ENCODE results near the gene MICU2.

The MICU2 gene

GRCh38 chr13:21522130-21522529 is 81.8 kb downstream of the MICU2 start:
- Histone ChIP-seq H3K4me3 (ENCODE audit: low read depth, low read length) (no peak overlapping the region), H3K27me3 (ENCODE audit: insufficient read depth, low read depth, severe bottlenecking) (no peaks in the 10 kb centered on the region), H3K27ac (no peak overlapping the region), H3K36me3 (no peaks in the 10 kb centered on the region; the same call in 1 of the 2 replicates), H3K9me3 (ENCODE audit: severe bottlenecking) (no peaks in the 10 kb centered on the region)
- no peak for DNase-seq
- TF ChIP-seq CTCF (IDR thresholded peaks at IDR 0.05; ENCODE audit: low read depth, low read length) = no peak

- no peak overlapping the region for H3K4me3 ChIP-seq (ENCODE audit: low read depth, low read length)
- H3K9me3 ChIP-seq (ENCODE audit: severe bottlenecking) = no peaks in the 10 kb centered on the region
- no peak for TF ChIP-seq CTCF (IDR thresholded peaks at IDR 0.05; ENCODE audit: low read depth, low read length)
- no peak for DNase-seq
- no peaks in the 10 kb centered on the region for H3K27me3 ChIP-seq (ENCODE audit: insufficient read depth, low read depth, severe bottlenecking)
- H3K27ac ChIP-seq = no peak overlapping the region
- H3K36me3 ChIP-seq = no peaks in the 10 kb centered on the region; the same call in 1 of the 2 replicates
These were observed 85.3 kb downstream of the MICU2 start for GRCh38 chr13:21518617-21519144.

GRCh38 chr13:21517576-21517975 is 86.4 kb downstream of the MICU2 start:
- no peak for TF ChIP-seq CTCF (IDR thresholded peaks at IDR 0.05; ENCODE audit: low read depth, low read length)
- H3K27ac ChIP-seq = no peak overlapping the region
- no peaks in the 10 kb centered on the region for H3K9me3 ChIP-seq (ENCODE audit: severe bottlenecking)
- DNase-seq = peak; percentile 13
- no peaks in the 10 kb centered on the region for H3K27me3 ChIP-seq (ENCODE audit: insufficient read depth, low read depth, severe bottlenecking)
- no peak overlapping the region for H3K4me3 ChIP-seq (ENCODE audit: low read depth, low read length)
- no peaks in the 10 kb centered on the region; the same call in 1 of the 2 replicates for H3K36me3 ChIP-seq

- Histone ChIP-seq H3K27me3 (ENCODE audit: insufficient read depth, low read depth, severe bottlenecking) (no peaks in the 10 kb centered on the region), H3K9me3 (ENCODE audit: severe bottlenecking) (no peaks in the 10 kb centered on the region), H3K4me3 (ENCODE audit: low read depth, low read length) (no peak overlapping the region), H3K27ac (no peak overlapping the region), H3K36me3 (no peaks in the 10 kb centered on the region; the same call in 1 of the 2 replicates)
- TF ChIP-seq CTCF (IDR thresholded peaks at IDR 0.05; ENCODE audit: low read depth, low read length) = no peak
- DNase-seq = no peak
These were observed 87.2 kb downstream of the MICU2 start for GRCh38 chr13:21516805-21517204.

- Histone ChIP-seq H3K9me3 (ENCODE audit: severe bottlenecking) (no peaks in the 10 kb centered on the region), H3K27ac (no peak overlapping the region), H3K4me3 (ENCODE audit: low read depth, low read length) (no peak overlapping the region), H3K27me3 (ENCODE audit: insufficient read depth, low read depth, severe bottlenecking) (no peaks in the 10 kb centered on the region), H3K36me3 (peaks cover 2% of the 10 kb centered on the region; the same call in 1 of the 2 replicates)
- DNase-seq = no peak
- TF ChIP-seq CTCF (IDR thresholded peaks at IDR 0.05; ENCODE audit: low read depth, low read length) = no peak
These were observed 92.1 kb downstream of the MICU2 start for GRCh38 chr13:21511849-21512248.

- no peaks in the 10 kb centered on the region for H3K9me3 ChIP-seq (ENCODE audit: severe bottlenecking)
- no peaks in the 10 kb centered on the region for H3K27me3 ChIP-seq (ENCODE audit: insufficient read depth, low read depth, severe bottlenecking)
- H3K4me3 ChIP-seq (ENCODE audit: low read depth, low read length) = no peak overlapping the region
- peaks cover 2% of the 10 kb centered on the region; the same call in 1 of the 2 replicates for H3K36me3 ChIP-seq
- no peak for TF ChIP-seq CTCF (IDR thresholded peaks at IDR 0.05; ENCODE audit: low read depth, low read length)
- H3K27ac ChIP-seq = no peak overlapping the region
- no peak for DNase-seq
These were observed 99.6 kb downstream of the MICU2 start for GRCh38 chr13:21504379-21504778.
